ENCODE results near the gene PANK4.

GRCh38 chr1:2480236-2480985, 46.0 kb downstream of the PANK4 start:
- TF ChIP-seq GATA2 (IDR thresholded peaks at IDR 0.05; ENCODE audit: low read depth, low read length) (no peak), GATA3 (IDR thresholded peaks at IDR 0.05; ENCODE audit: low read depth, low read length) (no peak)

Measured in SH-SY5Y (cell line).